ENCODE measurements around the gene STIL. TPM values are rescaled to one million over a fixed set of nuclear protein-coding genes. Genes with fewer than 3 reads are reported as not detected.
"Not testable (repeated sequence)": the region's sequence is repeated elsewhere in the genome, so short reads cannot be mapped to it uniquely, and the experiment has no call there.

STIL gene
- total and polyA plus RNA-seq, 2 donors from 2014 or later = 0.28 to 2.5 TPM

DNA sequence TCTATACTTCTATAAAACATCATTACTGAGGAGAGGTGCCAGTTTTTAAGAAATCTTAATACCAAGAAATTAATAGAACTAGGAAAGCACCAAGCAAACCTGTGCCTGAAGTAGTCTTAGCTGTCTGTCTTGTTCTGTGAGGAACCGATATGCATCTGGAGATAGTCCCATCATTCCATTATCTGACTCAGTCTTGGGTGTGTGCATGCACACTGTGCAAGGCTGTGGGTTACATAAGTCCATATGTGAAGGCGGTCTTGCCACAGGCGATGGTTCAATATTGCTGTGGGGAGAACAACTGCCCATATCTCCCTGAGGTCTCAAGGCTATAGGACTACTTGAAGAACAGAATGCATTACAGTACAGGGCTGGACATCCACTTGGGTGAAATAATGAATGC lies 33.8 kb downstream of the STIL start:
- Histone ChIP-seq H3K4me3 (ENCODE audit: low read length in 3 of 3) (no peak overlapping the region), H3K9me3 (ENCODE audit: control insufficient read depth in 2 of 3, insufficient read depth in 1 of 3, low read length in 3 of 3) (no peaks in the 10 kb centered on the region), H3K27ac (ENCODE audit: low read depth in 2 of 2, low read length in 2 of 2) (no peak overlapping the region), H3K36me3 (ENCODE audit: control insufficient read depth in 2 of 3, insufficient read depth in 3 of 3, low read length in 3 of 3) (no peaks in the 10 kb centered on the region), H3K9ac (ENCODE audit: low read length in 3 of 3) (no peak overlapping the region), H3K27me3 (ENCODE audit: control insufficient read depth, insufficient read depth, low read length) (no peaks in the 10 kb centered on the region), H3K4me1 (ENCODE audit: control insufficient read depth in 2 of 3, insufficient read depth in 2 of 3, low read depth in 1 of 3, low read length in 3 of 3) (peaks cover 0 to 3% (median 2%) of the 10 kb centered on the region in 3 donors)
- DNase-seq = no peak
- TF ChIP-seq, protein P1, sequence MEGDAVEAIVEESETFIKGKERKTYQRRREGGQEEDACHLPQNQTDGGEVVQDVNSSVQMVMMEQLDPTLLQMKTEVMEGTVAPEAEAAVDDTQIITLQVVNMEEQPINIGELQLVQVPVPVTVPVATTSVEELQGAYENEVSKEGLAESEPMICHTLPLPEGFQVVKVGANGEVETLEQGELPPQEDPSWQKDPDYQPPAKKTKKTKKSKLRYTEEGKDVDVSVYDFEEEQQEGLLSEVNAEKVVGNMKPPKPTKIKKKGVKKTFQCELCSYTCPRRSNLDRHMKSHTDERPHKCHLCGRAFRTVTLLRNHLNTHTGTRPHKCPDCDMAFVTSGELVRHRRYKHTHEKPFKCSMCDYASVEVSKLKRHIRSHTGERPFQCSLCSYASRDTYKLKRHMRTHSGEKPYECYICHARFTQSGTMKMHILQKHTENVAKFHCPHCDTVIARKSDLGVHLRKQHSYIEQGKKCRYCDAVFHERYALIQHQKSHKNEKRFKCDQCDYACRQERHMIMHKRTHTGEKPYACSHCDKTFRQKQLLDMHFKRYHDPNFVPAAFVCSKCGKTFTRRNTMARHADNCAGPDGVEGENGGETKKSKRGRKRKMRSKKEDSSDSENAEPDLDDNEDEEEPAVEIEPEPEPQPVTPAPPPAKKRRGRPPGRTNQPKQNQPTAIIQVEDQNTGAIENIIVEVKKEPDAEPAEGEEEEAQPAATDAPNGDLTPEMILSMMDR (IDR thresholded peaks at IDR 0.05; ENCODE audit: borderline replicate concordance, extremely low read depth, insufficient read depth) = no peak
- intact Hi-C loops (cut with DNase I) = no loop called here
- no peak for FAIRE-seq

DNA sequence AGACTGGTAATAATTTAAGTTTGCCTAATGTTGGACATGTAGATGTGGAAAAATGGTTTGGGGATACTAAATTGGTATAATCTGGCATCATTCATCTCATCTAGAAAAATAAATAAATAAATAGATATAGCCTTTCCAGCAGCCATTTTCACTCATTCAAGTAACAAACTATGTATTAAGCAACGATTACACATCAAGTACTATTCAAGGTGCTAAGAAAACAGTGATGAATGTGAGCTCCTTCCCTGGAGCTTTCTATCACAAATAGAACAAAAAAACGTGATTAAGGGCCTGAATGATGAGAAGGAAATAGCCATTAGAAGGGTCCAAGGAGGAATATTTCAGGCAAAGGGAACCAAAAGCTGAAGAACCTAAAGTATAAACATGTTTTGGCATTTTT lies 37.1 kb downstream of the STIL start:
- TF ChIP-seq, protein P1 (IDR thresholded peaks at IDR 0.05; ENCODE audit: borderline replicate concordance, extremely low read depth, insufficient read depth) = no peak
- intact Hi-C loops (cut with DNase I) = no loop called here
- FAIRE-seq = no peak
- Histone ChIP-seq H3K9ac (ENCODE audit: low read length in 3 of 3) (no peak overlapping the region), H3K27ac (ENCODE audit: low read depth in 2 of 2, low read length in 2 of 2) (no peak overlapping the region), H3K27me3 (ENCODE audit: control insufficient read depth, insufficient read depth, low read length) (no peaks in the 10 kb centered on the region), H3K4me1 (ENCODE audit: control insufficient read depth in 2 of 3, insufficient read depth in 2 of 3, low read depth in 1 of 3, low read length in 3 of 3) (peaks cover 0 to 3% (median 0%) of the 10 kb centered on the region in 3 donors), H3K4me3 (ENCODE audit: low read length in 3 of 3) (no peak overlapping the region), H3K36me3 (ENCODE audit: control insufficient read depth in 2 of 3, insufficient read depth in 3 of 3, low read length in 3 of 3) (no peaks in the 10 kb centered on the region), H3K9me3 (ENCODE audit: control insufficient read depth in 2 of 3, insufficient read depth in 1 of 3, low read length in 3 of 3) (no peaks in the 10 kb centered on the region)
- DNase-seq = no peak

DNA sequence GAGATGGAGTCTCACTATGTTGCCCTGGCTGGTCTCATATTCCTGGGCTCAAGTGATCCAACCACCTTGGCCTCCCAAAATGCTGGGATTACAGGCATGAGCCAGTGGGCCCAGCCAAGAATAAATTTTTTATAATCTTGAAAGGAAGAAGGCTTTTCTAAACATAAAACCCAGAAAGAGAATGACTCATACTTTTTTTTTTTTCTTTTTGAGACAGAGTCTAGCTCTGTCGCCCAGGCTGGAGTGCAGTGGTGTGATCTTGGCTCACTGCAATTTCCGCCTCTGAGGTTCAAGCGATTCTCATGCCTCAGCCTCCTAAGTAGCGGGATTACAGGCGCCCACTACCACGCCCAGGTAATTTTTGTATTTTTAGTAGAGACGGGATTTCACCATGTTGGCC lies 38.1 kb downstream of the STIL start:
- FAIRE-seq = not testable (repeated sequence)

DNA sequence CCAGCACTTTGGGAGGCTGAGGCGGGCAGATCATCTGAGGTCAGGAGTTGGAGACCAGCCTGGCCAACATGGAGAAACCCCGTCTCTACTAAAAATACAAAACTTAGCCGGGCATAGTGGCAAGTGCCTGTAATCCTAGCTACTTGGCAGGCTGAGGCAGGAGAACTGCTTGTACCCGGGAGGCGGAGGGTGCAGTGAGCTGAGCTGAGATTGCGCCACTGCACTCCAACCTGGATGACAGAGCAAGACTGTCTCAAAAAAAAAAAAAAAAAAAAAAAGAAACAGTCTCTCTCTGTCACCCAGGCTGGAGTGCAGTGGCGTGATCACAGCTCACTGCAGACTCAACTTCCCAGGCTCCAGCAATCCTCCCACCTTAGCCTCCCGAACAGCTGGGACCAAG lies 48.4 kb downstream of the STIL start:
- not testable (repeated sequence) for FAIRE-seq; DNase-seq; H3K27ac ChIP-seq (ENCODE audit: low read depth in 2 of 2, low read length in 2 of 2)

More for the DNA sequence above, 38.1 kb downstream of the STIL start:
- H3K27me3 ChIP-seq (ENCODE audit: control insufficient read depth, insufficient read depth, low read length); H3K9ac ChIP-seq (ENCODE audit: low read length in 3 of 3); H3K36me3 ChIP-seq (ENCODE audit: control insufficient read depth in 2 of 3, insufficient read depth in 3 of 3, low read length in 3 of 3); H3K4me1 ChIP-seq (ENCODE audit: control insufficient read depth in 2 of 3, insufficient read depth in 2 of 3, low read depth in 1 of 3, low read length in 3 of 3); DNase-seq; intact Hi-C loops (cut with DNase I); H3K9me3 ChIP-seq (ENCODE audit: control insufficient read depth in 2 of 3, insufficient read depth in 1 of 3, low read length in 3 of 3); H3K27ac ChIP-seq (ENCODE audit: low read depth in 2 of 2, low read length in 2 of 2); H3K4me3 ChIP-seq (ENCODE audit: low read length in 3 of 3): not testable (repeated sequence)

More for the DNA sequence above, 48.4 kb downstream of the STIL start:
- H3K36me3 ChIP-seq (ENCODE audit: control insufficient read depth in 2 of 3, insufficient read depth in 3 of 3, low read length in 3 of 3); intact Hi-C loops (cut with DNase I); H3K9me3 ChIP-seq (ENCODE audit: control insufficient read depth in 2 of 3, insufficient read depth in 1 of 3, low read length in 3 of 3); H3K9ac ChIP-seq (ENCODE audit: low read length in 3 of 3); H3K4me1 ChIP-seq (ENCODE audit: control insufficient read depth in 2 of 3, insufficient read depth in 2 of 3, low read depth in 1 of 3, low read length in 3 of 3); H3K4me3 ChIP-seq (ENCODE audit: low read length in 3 of 3); H3K27me3 ChIP-seq (ENCODE audit: control insufficient read depth, insufficient read depth, low read length): not testable (repeated sequence)

All from kidney (tissue), 14 donors.